Suppressor macrophage treated with lipopolysaccharide for 4 hours (primary cell): ENCODE data around the gene RERG.

ENCODE experiments used
- DNase-seq: peaks from one replicate; pipeline ENCODE4 v3.0.0-alpha.2; 2020

RERG gene

GRCh38 chr12:15216036-15216889 is 5.0 kb downstream of the RERG start:
- no peak for DNase-seq

- DNase-seq, result no peak
Observed at GRCh38 chr12:15214851-15215601, 6.2 kb downstream of the RERG start.

DNA sequence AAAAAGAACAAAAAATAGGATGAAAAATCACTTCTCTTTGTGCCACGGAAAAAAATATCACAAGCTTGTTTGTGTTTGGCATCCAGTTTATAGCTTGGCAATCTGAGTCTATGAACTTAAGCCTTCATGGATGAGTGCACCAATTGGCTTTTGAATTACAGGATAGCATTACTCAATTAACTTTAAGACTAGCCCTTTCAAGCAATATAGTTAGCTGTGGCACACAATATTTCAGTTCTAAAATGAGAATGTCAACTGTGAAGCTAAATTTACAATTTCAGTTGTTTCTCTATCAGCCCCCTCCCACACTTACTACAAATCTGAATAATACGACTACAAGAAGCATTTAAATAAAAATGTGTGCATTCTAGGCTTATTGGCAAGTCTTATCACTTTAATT is 8.3 kb downstream of the RERG start:
- no peak for DNase-seq

DNA sequence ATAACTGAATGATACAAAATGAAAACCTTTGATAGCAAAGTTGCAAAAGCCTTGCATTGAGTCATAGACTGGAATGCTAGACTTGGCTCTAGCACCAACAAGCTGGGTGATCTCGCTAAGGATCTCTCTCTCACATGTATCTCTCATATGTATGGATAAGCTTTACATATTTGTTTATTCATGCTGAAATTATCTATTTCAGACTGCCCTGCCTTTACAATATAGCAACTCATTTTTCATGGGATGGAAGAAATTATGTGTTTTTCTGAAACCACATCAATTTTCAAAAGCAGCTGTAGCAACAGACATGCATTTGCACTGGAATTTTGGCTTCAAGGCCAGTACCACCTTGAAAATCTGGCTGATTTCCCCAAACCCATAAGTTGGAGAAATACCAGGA is 11.4 kb downstream of the RERG start:
- DNase-seq, result no peak

DNA sequence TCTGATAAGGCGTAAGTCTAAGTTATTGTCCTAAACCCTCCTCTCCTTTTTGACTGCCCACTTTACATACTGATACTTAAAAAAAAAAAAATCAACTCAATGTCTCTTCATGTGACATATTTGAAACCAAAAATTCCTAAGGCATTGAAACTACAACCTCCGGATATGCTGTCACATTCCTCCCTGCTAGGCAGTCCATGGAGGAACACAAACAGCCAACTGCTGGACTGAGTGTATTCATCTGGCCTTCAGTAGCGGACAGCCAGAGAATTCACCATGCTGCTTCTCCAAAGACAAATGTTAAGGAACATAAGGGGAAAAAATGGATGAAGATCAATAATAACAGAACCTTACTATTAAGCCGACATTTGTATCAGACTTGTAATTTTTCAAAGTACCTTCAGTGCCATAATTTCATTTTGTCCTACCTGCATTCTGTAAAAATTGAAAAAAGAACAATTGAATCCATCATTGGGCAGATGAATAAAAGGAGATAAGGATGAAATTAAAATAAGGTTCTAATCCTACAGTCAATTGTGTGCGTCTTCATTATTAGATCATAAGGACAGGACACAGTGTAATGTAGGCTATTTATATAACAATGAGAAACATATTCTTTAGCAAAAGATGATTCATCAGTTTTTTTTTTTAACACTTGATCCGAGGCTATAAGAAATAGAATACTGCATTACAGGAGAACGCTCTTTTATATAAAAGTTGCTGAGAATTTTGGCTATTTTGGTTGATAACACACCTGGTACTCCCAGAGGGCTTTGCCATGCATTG is 12.2 kb downstream of the RERG start:
- DNase-seq, result no peak

DNA sequence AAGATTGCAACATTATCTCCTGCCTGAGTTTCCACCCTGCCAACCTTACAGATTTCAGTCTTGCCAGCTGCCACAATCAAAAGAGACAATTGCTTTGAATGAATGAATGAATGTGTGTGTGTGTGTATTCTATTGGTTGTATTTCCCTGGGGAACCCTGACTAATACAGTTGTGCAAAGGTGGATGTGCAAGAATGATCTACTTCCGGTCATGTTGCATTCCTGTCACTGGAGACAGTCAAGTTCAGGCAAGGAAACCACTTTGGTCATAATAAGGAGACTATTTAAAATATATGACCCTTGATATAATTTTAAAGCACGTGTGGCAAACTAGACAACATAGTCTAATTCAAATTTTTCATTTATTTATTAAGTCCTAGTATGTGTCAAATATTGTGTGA is 13.1 kb downstream of the RERG start:
- no peak for DNase-seq

- no peak for DNase-seq
Observed at GRCh38 chr12:15206831-15207389, 14.3 kb downstream of the RERG start.

DNA sequence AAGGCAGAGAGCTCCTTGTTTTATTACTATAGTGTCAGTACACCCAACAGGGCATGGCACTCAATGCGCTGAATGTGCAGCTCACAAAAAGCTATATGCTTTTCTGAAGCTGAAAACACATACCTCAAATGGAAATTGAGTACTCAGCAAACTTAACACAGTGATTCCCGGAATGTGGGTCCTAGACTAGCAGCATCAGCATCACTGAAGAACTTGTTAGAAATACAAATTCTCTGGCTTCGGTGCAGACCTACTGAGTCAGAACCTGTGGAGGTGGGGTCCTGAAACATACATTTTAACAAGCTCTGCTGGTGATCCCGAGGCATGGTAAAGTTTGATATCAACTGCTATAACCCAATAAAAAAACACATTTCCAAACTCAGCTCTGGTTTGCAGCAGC is 14.9 kb downstream of the RERG start:
- no peak for DNase-seq

GRCh38 chr12:15205341-15206010 is 15.7 kb downstream of the RERG start:
- no peak for DNase-seq

DNA sequence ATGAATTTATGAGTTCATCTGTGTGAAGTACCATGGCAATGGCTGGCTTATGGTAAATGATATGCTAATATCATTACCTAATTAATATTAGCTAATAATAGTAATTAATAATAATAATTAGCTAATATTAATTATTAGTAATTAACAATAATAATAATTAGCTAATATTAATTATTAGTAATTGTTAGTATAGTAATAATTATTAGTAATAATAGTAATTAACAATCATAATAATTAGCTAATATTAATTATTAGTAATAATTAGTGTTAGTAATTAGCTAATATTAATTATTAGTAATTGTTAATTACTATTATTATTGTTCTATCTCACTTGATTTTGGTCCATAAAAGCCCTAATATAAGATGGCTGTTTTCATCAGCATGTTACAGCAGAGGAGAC is 19.8 kb downstream of the RERG start:
- no peak for DNase-seq

DNA sequence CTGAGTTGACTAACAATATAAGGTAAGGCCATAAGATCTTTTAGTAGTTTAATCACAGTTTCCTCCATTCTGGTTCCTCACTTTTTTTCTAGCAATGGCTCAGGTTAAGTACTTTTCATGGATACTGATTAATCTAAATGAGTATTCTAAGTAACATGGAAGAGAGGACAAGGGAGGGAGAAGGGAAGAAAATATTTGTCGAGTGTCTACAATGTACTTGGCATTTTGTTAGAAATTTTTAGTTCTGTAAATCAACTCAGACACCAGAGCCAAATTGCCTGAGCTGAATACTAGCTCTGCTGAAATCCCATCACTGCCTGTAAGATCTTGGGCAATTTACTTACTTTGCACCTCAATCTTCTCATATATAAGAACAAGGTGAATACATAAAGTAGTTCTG is 20.2 kb downstream of the RERG start:
- no peak for DNase-seq

- no peak for DNase-seq
Observed at GRCh38 chr12:15200641-15201040, 20.6 kb downstream of the RERG start.

DNA sequence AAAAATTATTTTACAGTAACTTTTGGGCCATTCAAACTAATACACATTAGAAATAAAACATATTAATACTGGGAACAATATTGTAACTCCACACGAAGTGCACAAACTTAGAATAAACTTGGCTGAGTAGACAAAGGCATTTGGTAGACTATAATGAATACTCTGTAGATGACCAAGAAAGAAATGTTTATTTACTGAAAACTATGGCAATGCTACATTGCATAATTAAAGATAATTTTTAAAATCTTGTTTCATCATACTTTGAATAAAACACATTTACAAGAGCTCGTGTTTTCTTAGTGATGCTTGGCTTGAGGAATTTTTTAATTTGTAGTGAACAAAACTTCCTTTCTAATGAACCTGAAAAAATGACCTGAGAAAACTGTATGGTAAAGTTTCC is 21.3 kb downstream of the RERG start:
- DNase-seq, result no peak

GRCh38 chr12:15196678-15197505 is 24.3 kb downstream of the RERG start:
- DNase-seq, result no peak

GRCh38 chr12:15196221-15196620 is 25.0 kb downstream of the RERG start:
- no peak for DNase-seq

GRCh38 chr12:15194456-15195368 is 26.5 kb downstream of the RERG start:
- no peak for DNase-seq

GRCh38 chr12:15193946-15194345 is 27.3 kb downstream of the RERG start:
- no peak for DNase-seq

- DNase-seq, result no peak
Observed at GRCh38 chr12:15192720-15193119, 28.5 kb downstream of the RERG start.

DNA sequence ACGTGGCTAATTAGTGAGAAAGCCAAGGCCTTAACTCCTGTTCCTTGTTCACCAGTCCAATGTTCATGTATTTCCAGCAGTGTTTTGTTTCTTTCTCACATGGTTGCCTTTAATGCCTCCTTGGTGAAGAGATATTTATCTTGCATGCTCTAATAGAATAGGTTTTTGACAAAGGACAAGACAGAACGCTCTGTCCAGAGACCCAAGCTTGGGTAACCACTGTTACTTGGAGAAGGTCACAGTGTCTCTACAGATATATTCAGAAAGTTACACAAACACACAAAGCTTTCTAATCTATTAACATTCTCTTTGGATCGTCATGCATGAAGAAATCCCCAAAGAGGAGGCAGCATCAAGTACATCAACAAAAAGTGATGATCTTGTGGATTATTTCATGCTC is 33.1 kb downstream of the RERG start:
- DNase-seq, result no peak

GRCh38 chr12:15186597-15186996 is 34.6 kb downstream of the RERG start:
- DNase-seq, result no peak

DNA sequence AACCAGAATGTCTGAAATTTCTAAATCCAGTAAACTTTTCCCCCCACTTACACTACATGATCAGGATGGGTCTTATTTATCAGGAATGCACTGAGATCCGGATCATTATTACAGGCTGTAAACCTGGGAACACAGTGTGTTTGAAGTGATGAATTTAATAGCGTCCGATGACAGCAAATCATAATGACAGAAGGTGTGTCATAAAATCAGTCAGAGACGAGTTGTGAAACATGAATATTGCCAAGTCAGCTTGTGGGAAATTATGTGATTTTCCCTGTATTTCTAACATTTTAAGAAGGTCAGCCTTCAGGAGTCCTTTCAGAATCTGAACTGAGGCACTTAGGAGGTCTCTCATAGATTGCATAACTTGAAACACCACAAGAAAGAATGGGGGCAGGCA is 36.7 kb downstream of the RERG start:
- no peak for DNase-seq
